Adrenal gland (tissue), 12 donors: ENCODE data around the gene TCEA2. TPM values are rescaled to one million over a fixed set of nuclear protein-coding genes. Genes with fewer than 3 reads are reported as not detected.

ENCODE experiments used
- DNase-seq, 7 donors: peaks; one replicate each; pipeline ENCODE4 v3.0.0-alpha.2; 2019 to 2020
- H3K27ac ChIP-seq, 5 donors: fragments of 200-600 bp; sonication (generic) in 4 of 5; 1 replicate in 3 of 5; 2 replicates in 2 of 5; pipeline versions ENCODE4 v1.5.1 to v1.8.0; 2016 to 2020; ENCODE audit warnings: mild to moderate bottlenecking in 1 of 5
- H3K27me3 ChIP-seq: fragments of 200-600 bp; 2 replicates; pipeline ENCODE4 v1.8.0; 2021
- H3K36me3 ChIP-seq, 2 donors: fragments of 200-600 bp; replicated peaks in 1 of 2; 1 replicate in 1 of 2; 2 replicates in 1 of 2; pipeline versions ENCODE4 v1.5.1 to v1.8.0; 2018 to 2022
- H3K4me1 ChIP-seq, 2 donors: fragments of 200-600 bp; replicated peaks in 1 of 2; 1 replicate in 1 of 2; 2 replicates in 1 of 2; pipeline versions ENCODE4 v1.5.1 to v1.8.0; 2018 to 2021
- H3K4me3 ChIP-seq, 4 donors: fragments of 200-600 bp; sonication (generic) in 3 of 4; one replicate each; pipeline ENCODE4 v1.5.1; 2016 to 2018
- H3K9me3 ChIP-seq, 3 donors: fragments of 200-600 bp; sonication (generic) in 1 of 3; replicated peaks in 1 of 3; 1 replicate in 2 of 3; 2 replicates in 1 of 3; pipeline versions ENCODE4 v1.5.1 to v1.8.0; 2016 to 2021
- POLR2A ChIP-seq, 2 donors: fragments of 450-650 bp; IDR thresholded peaks; one replicate each; pipeline ENCODE4 v1.6.1; 2017; ENCODE audit warnings: antibody characterized with exemption in 2 of 2, mild to moderate bottlenecking in 2 of 2, moderate library complexity in 1 of 2
- WGBS, 4 donors: extraction: QIAGEN DNeasy Blood & Tissue Kit in 2 of 4; methylation state at CpG; one replicate each; pipeline versions ENCODE4 v1.1.5 to v1.1.7; 2013 to 2017; 5-methylcytosine and 5-hydroxymethylcytosine counted together
- intact Hi-C, 2 donors: fragments of 100-400 bp; cut with DNase I; formaldehyde crosslinking; loops; one replicate each; pipeline versions ENCODE4 v1.14.1 to v1.15.0; 2022 to 2023
- microRNA-seq, 3 donors: library from miRNA; unstranded; fragments of <30 nt; microRNA quantifications; one replicate each; pipeline ENCODE4, GENCODE V29; 2017 to 2020
- polyA plus RNA-seq, 3 donors: library from polyadenylated mRNA; stranded (reverse); fragments of 200-250 nt in 2 of 3; fragments of 350-450 nt in 1 of 3; fragmentation: Illumina TruSeq in 1 of 3; extraction: RNeasy Lipid Tissue Mini Kit (QIAGEN cat#74804) in 1 of 3; gene quantifications; one replicate each; pipeline ENCODE4 v1.2.3, GENCODE V29; 2013 to 2014
- small RNA-seq, 2 donors: library from RNA; depleted of rRNA; stranded (forward); fragments of <200 nt; gene quantifications; one replicate each; pipeline ENCODE3, GENCODE V24; 2016
- total RNA-seq, 9 donors: library from RNA; depleted of rRNA in 4 of 9; stranded (reverse); fragments of >200 nt in 4 of 9; fragments of 120-200 nt in 1 of 9; fragmentation: NEBNext Ultra II Directional in 1 of 9; extraction: Animal tissue kit (Norgen Biotek cat#: 25700) in 1 of 9; gene quantifications; one replicate each; pipeline versions ENCODE4 v1.1.0 to v1.2.4, GENCODE V29; 2013 to 2023
- TF ChIP-seq, protein P1 (sequence below), 6 experiments: fragments of 450-650 bp in 4 of 6; fragments of 200-600 bp in 2 of 6; sonication (generic) in 1 of 6; IDR thresholded peaks; 1 replicate in 5 of 6; 2 replicates in 1 of 6; pipeline versions ENCODE4 v1.5.1 to v1.8.0; 2016 to 2021; ENCODE audit warnings: antibody characterized with exemption in 6 of 6, mild to moderate bottlenecking in 2 of 6, moderate library complexity in 1 of 6
- donor health status: healthy with polysubstance abuse.
- donor health status: Bipolar disorder and iron deficiency.
- donor health status: DM: yes; HTN: yes; CAD: no.
- donor health status: DM: no; HTN: no; CAD: no.
- donor health status: DM: no; HTN: no; CAD: no.
- donor health status: DM: yes; HTN: yes; CAD: no.

The TCEA2 gene
- total and polyA plus RNA-seq, 12 donors: 12.6 to 184 (median 53.7) TPM

DNA sequence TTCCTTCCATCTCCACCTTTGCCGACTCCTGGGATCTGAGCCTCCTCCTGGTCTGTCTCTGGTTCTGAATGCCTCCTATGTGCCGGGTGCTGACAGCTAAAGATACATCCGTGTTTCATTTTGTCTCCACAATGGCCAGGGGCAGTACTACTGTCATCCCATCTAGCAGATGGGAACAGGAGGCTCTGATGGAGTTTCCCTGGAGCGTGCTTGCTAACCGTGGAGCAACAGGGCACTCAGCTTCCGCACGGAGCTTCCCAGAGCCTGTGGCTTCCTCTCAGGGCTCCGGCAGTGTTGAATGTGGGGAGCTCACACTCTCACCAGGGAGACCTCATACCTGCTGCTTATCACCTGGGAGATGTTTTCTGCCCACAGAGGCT is 56.3 kb downstream of the TCEA2 start:
- H3K36me3 ChIP-seq: no peaks in the 10 kb centered on the region
- no peaks in the 10 kb centered on the region for H3K27me3 ChIP-seq
- no peak for TF ChIP-seq POLR2A (IDR thresholded peaks at IDR 0.05)
- TF ChIP-seq, protein P1, sequence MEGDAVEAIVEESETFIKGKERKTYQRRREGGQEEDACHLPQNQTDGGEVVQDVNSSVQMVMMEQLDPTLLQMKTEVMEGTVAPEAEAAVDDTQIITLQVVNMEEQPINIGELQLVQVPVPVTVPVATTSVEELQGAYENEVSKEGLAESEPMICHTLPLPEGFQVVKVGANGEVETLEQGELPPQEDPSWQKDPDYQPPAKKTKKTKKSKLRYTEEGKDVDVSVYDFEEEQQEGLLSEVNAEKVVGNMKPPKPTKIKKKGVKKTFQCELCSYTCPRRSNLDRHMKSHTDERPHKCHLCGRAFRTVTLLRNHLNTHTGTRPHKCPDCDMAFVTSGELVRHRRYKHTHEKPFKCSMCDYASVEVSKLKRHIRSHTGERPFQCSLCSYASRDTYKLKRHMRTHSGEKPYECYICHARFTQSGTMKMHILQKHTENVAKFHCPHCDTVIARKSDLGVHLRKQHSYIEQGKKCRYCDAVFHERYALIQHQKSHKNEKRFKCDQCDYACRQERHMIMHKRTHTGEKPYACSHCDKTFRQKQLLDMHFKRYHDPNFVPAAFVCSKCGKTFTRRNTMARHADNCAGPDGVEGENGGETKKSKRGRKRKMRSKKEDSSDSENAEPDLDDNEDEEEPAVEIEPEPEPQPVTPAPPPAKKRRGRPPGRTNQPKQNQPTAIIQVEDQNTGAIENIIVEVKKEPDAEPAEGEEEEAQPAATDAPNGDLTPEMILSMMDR (IDR thresholded peaks at IDR 0.05): no peak
- 71 to 75% (median 73%) methylated on average over 2 to 8 of the region's 8 CpGs for WGBS, 4 donors
- DNase-seq: peak in 4 of 7 donors; percentile 2 to 52 (median 13)
- intact Hi-C loops: loop anchor here in 1 of 2 donors (10.0 kb wide), 1 partner anchor 84 kb away; the partner anchor contains the start of gene C20orf204
- no peaks in the 10 kb centered on the region for H3K4me1 ChIP-seq
- no peak overlapping the region for H3K4me3 ChIP-seq
- no peaks in the 10 kb centered on the region for H3K9me3 ChIP-seq
- no peak overlapping the region for H3K27ac ChIP-seq

DNA sequence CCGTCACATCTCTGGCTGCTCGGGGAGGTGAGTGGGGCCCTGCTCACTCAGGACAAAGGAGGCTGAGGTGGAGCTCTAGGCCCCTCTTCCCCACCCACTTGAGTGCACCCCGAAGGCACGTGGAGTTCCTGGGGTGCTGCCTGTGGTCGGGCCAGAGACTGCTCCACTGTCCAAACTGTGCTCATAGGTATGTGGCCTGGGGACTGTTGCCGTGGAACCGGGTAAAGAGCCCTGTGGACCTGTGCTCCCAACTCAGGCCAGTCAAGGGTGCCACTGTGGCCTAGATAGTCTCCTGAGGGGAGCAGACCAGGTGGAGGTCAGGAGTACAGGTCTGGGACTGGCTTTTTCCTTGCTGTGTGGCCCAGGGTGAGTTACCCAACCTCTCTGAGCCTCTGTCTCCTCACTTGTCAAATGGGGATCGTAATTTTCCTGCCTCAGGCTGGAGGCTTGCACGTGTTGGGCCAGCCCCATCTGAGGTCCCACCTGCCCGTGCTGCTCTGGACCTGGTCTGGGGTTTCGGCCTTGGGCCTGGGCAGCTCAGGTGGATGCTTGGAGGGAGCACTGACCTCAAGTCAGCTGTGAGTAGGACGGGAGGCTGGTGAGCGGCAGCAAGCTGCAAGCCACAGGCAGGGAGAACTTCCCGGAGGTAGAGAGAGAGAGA is 56.8 kb downstream of the TCEA2 start:
- H3K4me3 ChIP-seq: no peak overlapping the region

DNA sequence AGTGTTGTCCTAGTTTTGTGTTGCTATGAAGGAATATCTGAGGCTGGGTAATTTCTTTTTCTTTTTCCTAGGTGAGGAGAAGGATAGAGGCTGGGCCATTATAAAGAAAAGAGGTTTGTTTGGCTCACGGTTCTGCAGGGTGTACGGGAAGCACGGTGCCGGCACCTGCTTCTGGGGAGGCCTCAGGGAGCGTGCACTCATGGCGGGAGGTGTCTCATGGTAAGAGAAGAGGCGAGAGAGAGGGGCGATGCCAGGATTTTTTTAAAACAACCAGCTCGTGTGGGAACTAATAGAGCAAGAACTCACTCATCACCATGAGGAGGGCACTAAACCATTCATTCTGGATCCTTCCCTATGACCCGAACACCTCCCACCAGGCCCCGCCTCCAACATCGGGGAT is 58.6 kb downstream of the TCEA2 start:
- Histone ChIP-seq H3K27me3 (no peaks in the 10 kb centered on the region), H3K4me1 (no peaks in the 10 kb centered on the region), H3K4me3 (no peak overlapping the region), H3K9me3 (no peaks in the 10 kb centered on the region), H3K27ac (no peak overlapping the region), H3K36me3 (no peaks in the 10 kb centered on the region)
- intact Hi-C loops: no loop called here
- DNase-seq: peak in 4 of 7 donors; percentile 3 to 40 (median 10)
- WGBS, 4 donors: 63 to 82% (median 77%) methylated on average over 12 of the region's 12 CpGs
- TF ChIP-seq, protein P1 (IDR thresholded peaks at IDR 0.05): no peak
- no peak for TF ChIP-seq POLR2A (IDR thresholded peaks at IDR 0.05)

More for the DNA sequence above, 56.8 kb downstream of the TCEA2 start:
- H3K4me1 ChIP-seq: no peaks in the 10 kb centered on the region
- no peak overlapping the region for H3K27ac ChIP-seq
- H3K36me3 ChIP-seq: no peaks in the 10 kb centered on the region
- TF ChIP-seq, protein P1 (IDR thresholded peaks at IDR 0.05): no peak
- H3K27me3 ChIP-seq: no peaks in the 10 kb centered on the region
- 49 to 68% (median 54%) methylated on average over 5 to 14 of the region's 14 CpGs for WGBS, 4 donors
- no peaks in the 10 kb centered on the region for H3K9me3 ChIP-seq
- DNase-seq: peak in 5 of 7 donors; percentile 9 to 46 (median 20)
- intact Hi-C loops: loop anchor here in 1 of 2 donors (10.0 kb wide), 1 partner anchor 85 kb away; the partner anchor contains the start of gene C20orf204

Small RNAs within 50 kb of the gene (microRNA-seq; reads per million reads assigned to microRNA genes)
- 0 to 3.4 (median 2.0) reads per million in 3 donors for gene MIR6813

Small RNAs within 50 kb of the gene (small RNA-seq; reads per million reads assigned to genes)
- gene AL355803.1 (0 reads per million in 2 donors), gene MIR6813 (0 reads per million in 2 donors)

Other genes with a start within 250 kb of the TCEA2 start
- gene ZBTB46, start 231.9 kb upstream of the TCEA2 start, total RNA-seq: 10 to 100 TPM in 5 of 9 donors, 1 to 10 TPM in 4; 7.7 to 22.4 (median 13.7) TPM
- gene ZBTB46, start 231.9 kb upstream of the TCEA2 start, polyA plus RNA-seq: 10 to 100 TPM in 1 of 3 donors, 1 to 10 TPM in 1, under 1 TPM in 1; 0.77 to 11.3 (median 5.4) TPM
- not detected for gene ABHD16B, start 201.7 kb upstream of the TCEA2 start, total RNA-seq
- gene ABHD16B, start 201.7 kb upstream of the TCEA2 start, polyA plus RNA-seq: 1 to 10 TPM in 1 of 3 donors, under 1 TPM in 1, not detected in 1; 0.54 to 1.2 TPM
- 100 to 1,000 TPM in 6 of 9 donors, 10 to 100 TPM in 3; 81.9 to 125 (median 112) TPM for gene TPD52L2, start 197.9 kb upstream of the TCEA2 start, total RNA-seq
- gene TPD52L2, start 197.9 kb upstream of the TCEA2 start, polyA plus RNA-seq: 100 to 1,000 TPM in 2 of 3 donors, 10 to 100 TPM in 1; 92.2 to 114 (median 110) TPM
- 10 to 100 TPM; 53.8 to 78.0 (median 64.7) TPM for gene DNAJC5, start 168.1 kb upstream of the TCEA2 start, total RNA-seq
- gene DNAJC5, start 168.1 kb upstream of the TCEA2 start, polyA plus RNA-seq: 10 to 100 TPM; 26.5 to 31.7 (median 29.7) TPM
- gene UCKL1, start 106.8 kb upstream of the TCEA2 start, total RNA-seq: 10 to 100 TPM; 14.9 to 56.8 (median 37.7) TPM
- 100 to 1,000 TPM in 1 of 3 donors, 10 to 100 TPM in 2; 12.1 to 101 (median 91.3) TPM for gene UCKL1, start 106.8 kb upstream of the TCEA2 start, polyA plus RNA-seq
- gene ZNF512B, start 93.3 kb upstream of the TCEA2 start, total RNA-seq: 10 to 100 TPM in 7 of 9 donors, 1 to 10 TPM in 2; 8.5 to 24.7 (median 14.0) TPM
- 10 to 100 TPM in 2 of 3 donors, 1 to 10 TPM in 1; 3.5 to 39.4 (median 12.1) TPM for gene ZNF512B, start 93.3 kb upstream of the TCEA2 start, polyA plus RNA-seq
- gene SAMD10, start 83.6 kb upstream of the TCEA2 start, total RNA-seq: 1 to 10 TPM; 1.1 to 8.8 (median 4.5) TPM
- 1 to 10 TPM; 1.7 to 8.4 (median 4.4) TPM for gene SAMD10, start 83.6 kb upstream of the TCEA2 start, polyA plus RNA-seq
- 10 to 100 TPM; 49.4 to 73.9 (median 57.6) TPM for gene PRPF6, start 82.1 kb upstream of the TCEA2 start, total RNA-seq
- 10 to 100 TPM; 48.3 to 49.8 (median 49.1) TPM for gene PRPF6, start 82.1 kb upstream of the TCEA2 start, polyA plus RNA-seq
- 1 to 10 TPM in 2 of 9 donors, under 1 TPM in 7; 0.13 to 1.9 (median 0.42) TPM for gene C20orf204, start 27.0 kb upstream of the TCEA2 start, total RNA-seq
- 1 to 10 TPM in 2 of 3 donors, under 1 TPM in 1; 0.05 to 4.8 (median 1.6) TPM for gene C20orf204, start 27.0 kb upstream of the TCEA2 start, polyA plus RNA-seq
- gene SOX18, start 13.6 kb upstream of the TCEA2 start, total RNA-seq: 10 to 100 TPM in 5 of 9 donors, 1 to 10 TPM in 3, under 1 TPM in 1; 0.89 to 45.2 (median 30.4) TPM
- gene SOX18, start 13.6 kb upstream of the TCEA2 start, polyA plus RNA-seq: 10 to 100 TPM in 2 of 3 donors, under 1 TPM in 1; 0.59 to 51.0 (median 16.2) TPM
- gene RGS19, start 16.3 kb downstream of the TCEA2 start, total RNA-seq: 10 to 100 TPM in 8 of 9 donors, 1 to 10 TPM in 1; 5.7 to 42.0 (median 16.0) TPM
- gene RGS19, start 16.3 kb downstream of the TCEA2 start, polyA plus RNA-seq: 10 to 100 TPM in 2 of 3 donors, 1 to 10 TPM in 1; 3.0 to 13.5 (median 12.4) TPM
- 1 to 10 TPM; 1.6 to 5.7 (median 3.0) TPM for gene OPRL1, start 16.9 kb downstream of the TCEA2 start, total RNA-seq
- 1 to 10 TPM in 1 of 3 donors, under 1 TPM in 2; 0.24 to 1.6 (median 0.88) TPM for gene OPRL1, start 16.9 kb downstream of the TCEA2 start, polyA plus RNA-seq
- gene LKAAEAR1, start 21.2 kb downstream of the TCEA2 start, total RNA-seq: under 1 TPM in 1 of 9 donors, not detected in 8; 0.28 TPM
- 1 to 10 TPM in 2 of 3 donors, not detected in 1; 1.1 to 1.2 TPM for gene LKAAEAR1, start 21.2 kb downstream of the TCEA2 start, polyA plus RNA-seq
- gene NPBWR2, start 44.4 kb downstream of the TCEA2 start, total RNA-seq: under 1 TPM in 2 of 9 donors, not detected in 7; 0.34 to 0.42 TPM
- under 1 TPM in 2 of 3 donors, not detected in 1; 0.18 to 0.32 TPM for gene NPBWR2, start 44.4 kb downstream of the TCEA2 start, polyA plus RNA-seq
- 1 to 10 TPM in 8 of 9 donors, under 1 TPM in 1; 0.61 to 6.7 (median 2.1) TPM for gene MYT1, start 101.3 kb downstream of the TCEA2 start, total RNA-seq
- gene MYT1, start 101.3 kb downstream of the TCEA2 start, polyA plus RNA-seq: 1 to 10 TPM; 2.4 to 8.5 (median 5.1) TPM
- 100 to 1,000 TPM in 3 of 9 donors, 10 to 100 TPM in 6; 47.9 to 120 (median 68.8) TPM for gene PCMTD2, start 192.6 kb downstream of the TCEA2 start, total RNA-seq
- 10 to 100 TPM; 32.0 to 49.3 (median 39.1) TPM for gene PCMTD2, start 192.6 kb downstream of the TCEA2 start, polyA plus RNA-seq